ENCODE measurements around the gene RAD52.
A peak's percentile ranks its signal among the peaks of the same experiment; 100 is the strongest.

RAD52 gene

DNA sequence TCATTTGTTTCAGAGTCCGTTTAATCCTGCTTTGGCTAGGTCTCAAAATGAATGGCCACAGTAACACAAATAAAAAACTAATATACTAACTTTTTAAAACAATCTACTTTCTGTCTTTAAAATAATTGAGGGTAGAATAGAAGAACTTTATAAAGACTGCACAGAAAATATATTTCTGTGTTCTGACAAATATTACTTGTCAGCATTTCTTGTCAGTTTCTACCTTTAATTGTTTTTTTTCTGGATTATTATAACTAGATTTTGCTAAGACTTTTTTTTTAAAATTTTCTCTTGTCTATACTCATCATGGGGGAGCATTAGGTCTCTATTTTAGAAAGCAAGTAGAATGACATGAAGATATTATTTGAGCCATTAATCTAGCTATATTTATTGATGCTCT lies 86.2 kb downstream of the RAD52 start:
- DNase-seq: no peak

GRCh38 chr12:862303-862911 lies 87.1 kb downstream of the RAD52 start:
- DNase-seq: peak; percentile 23

Measured in DMS79 (cell line).